Skeletal muscle cell (primary cell): ENCODE measurements around the gene SPOPL.
A peak's percentile ranks its signal among the peaks of the same experiment; 100 is the strongest.
"Not testable (repeated sequence)": the region's sequence is repeated elsewhere in the genome, so short reads cannot be mapped to it uniquely, and the experiment has no call there.

Experiments used
- DNase-seq: peaks from one replicate; pipeline ENCODE4 v3.0.0-alpha.2; 2010; ENCODE audit warnings: low read depth
- H3K4me3 ChIP-seq: 2 replicates; pipeline ENCODE4 v1.5.1; 2011; ENCODE audit warnings: low read depth, mild to moderate bottlenecking, control low read depth, low read length, moderate library complexity

SPOPL gene

GRCh38 chr2:138501425-138502254 lies at the start of gene SPOPL:
TSS of gene SPOPL (plus strand) at chr2:138501770. CDS start at chr2:138550217, 48,447 bp downstream.
- peak within 1 kb of the TSS; percentile 80 for H3K4me3 ChIP-seq
- peak; percentile 41 for DNase-seq

GRCh38 chr2:138452324-138452723 lies 49.2 kb upstream of the SPOPL start:
- no peak overlapping the region for H3K4me3 ChIP-seq
- DNase-seq, result no peak

- H3K4me3 ChIP-seq, result no peak overlapping the region
- no peak for DNase-seq
Measured at GRCh38 chr2:138453815-138454214, 47.8 kb upstream of the SPOPL start.

- DNase-seq, result no peak
Measured at GRCh38 chr2:138454761-138455160, 46.8 kb upstream of the SPOPL start.

GRCh38 chr2:138455275-138455674 lies 46.3 kb upstream of the SPOPL start:
- no peak for DNase-seq

More at GRCh38 chr2:138454761-138455160, 46.8 kb upstream of the SPOPL start:
- no peak overlapping the region for H3K4me3 ChIP-seq

GRCh38 chr2:138455691-138456090 lies 45.9 kb upstream of the SPOPL start:
- no peak for DNase-seq
- H3K4me3 ChIP-seq, result no peak overlapping the region

More at GRCh38 chr2:138455275-138455674, 46.3 kb upstream of the SPOPL start:
- no peak overlapping the region for H3K4me3 ChIP-seq

- not testable (repeated sequence) for H3K4me3 ChIP-seq, DNase-seq
Measured at GRCh38 chr2:138462689-138463088, 38.9 kb upstream of the SPOPL start.

- DNase-seq, result no peak
- no peak overlapping the region for H3K4me3 ChIP-seq
Measured at GRCh38 chr2:138468617-138469016, 33.0 kb upstream of the SPOPL start.

GRCh38 chr2:138469411-138469810 lies 32.2 kb upstream of the SPOPL start:
- no peak for DNase-seq
- no peak overlapping the region for H3K4me3 ChIP-seq

- no peak overlapping the region for H3K4me3 ChIP-seq
- no peak for DNase-seq
Measured at GRCh38 chr2:138470941-138471340, 30.6 kb upstream of the SPOPL start.

- DNase-seq, result peak; percentile 26
- no peak overlapping the region for H3K4me3 ChIP-seq
Measured at GRCh38 chr2:138474100-138474825, 27.3 kb upstream of the SPOPL start.

GRCh38 chr2:138475277-138475776 lies 26.2 kb upstream of the SPOPL start:
- DNase-seq, result no peak
- no peak overlapping the region for H3K4me3 ChIP-seq

- H3K4me3 ChIP-seq, result no peak overlapping the region
- DNase-seq, result no peak
Measured at GRCh38 chr2:138476186-138476585, 25.4 kb upstream of the SPOPL start.

- no peak for DNase-seq
- no peak overlapping the region for H3K4me3 ChIP-seq
Measured at GRCh38 chr2:138476940-138477339, 24.6 kb upstream of the SPOPL start.

- not testable (repeated sequence) for H3K4me3 ChIP-seq, DNase-seq
Measured at GRCh38 chr2:138482796-138483195, 18.8 kb upstream of the SPOPL start.

GRCh38 chr2:138485019-138485418 lies 16.6 kb upstream of the SPOPL start:
- H3K4me3 ChIP-seq, result no peak overlapping the region
- DNase-seq, result no peak

GRCh38 chr2:138486363-138487198 lies 15.0 kb upstream of the SPOPL start:
- no peak overlapping the region for H3K4me3 ChIP-seq
- no peak for DNase-seq

GRCh38 chr2:138490673-138491494 lies 10.7 kb upstream of the SPOPL start:
- no peak for DNase-seq

GRCh38 chr2:138491495-138491862 lies 10.1 kb upstream of the SPOPL start:
- DNase-seq, result no peak
- H3K4me3 ChIP-seq, result no peak overlapping the region

More at GRCh38 chr2:138490673-138491494, 10.7 kb upstream of the SPOPL start:
- no peak overlapping the region for H3K4me3 ChIP-seq
